Measurements from ENCODE around the gene CAMK2D.
A peak's percentile ranks its signal among the peaks of the same experiment; 100 is the strongest.
"Not testable (repeated sequence)": the region's sequence is repeated elsewhere in the genome, so short reads cannot be mapped to it uniquely, and the experiment has no call there.

Gene CAMK2D

GRCh38 chr4:113689394-113689793 lies 72.1 kb downstream of the CAMK2D start:
- Mint-ChIP-seq H3K4me1 (peaks cover 36% of the 10 kb centered on the region), H3K36me3 (peaks cover 16% of the 10 kb centered on the region), H3K4me3 (peak overlapping the region; percentile 1), H3K27me3 (no peaks in the 10 kb centered on the region), H3K9me3 (no peaks in the 10 kb centered on the region), H3K27ac (peak overlapping the region; percentile 1)
- no peak for ATAC-seq

- no peaks in the 10 kb centered on the region for H3K9me3 Mint-ChIP-seq
- ATAC-seq, result no peak
- H3K27ac Mint-ChIP-seq, result peak overlapping the region; percentile 41
- no peaks in the 10 kb centered on the region for H3K27me3 Mint-ChIP-seq
- H3K4me3 Mint-ChIP-seq, result no peak overlapping the region
- H3K36me3 Mint-ChIP-seq, result peaks cover 23% of the 10 kb centered on the region
- peaks cover 46% of the 10 kb centered on the region for H3K4me1 Mint-ChIP-seq
Measured at GRCh38 chr4:113687067-113687718, 74.3 kb downstream of the CAMK2D start.

- Mint-ChIP-seq H3K36me3 (peaks cover 31% of the 10 kb centered on the region), H3K4me1 (peaks cover 40% of the 10 kb centered on the region)
- H3K27ac Mint-ChIP-seq, H3K9me3 Mint-ChIP-seq, H3K4me3 Mint-ChIP-seq, H3K27me3 Mint-ChIP-seq, ATAC-seq: not testable (repeated sequence)
Measured at GRCh38 chr4:113685157-113685556, 76.4 kb downstream of the CAMK2D start.

- Mint-ChIP-seq H3K9me3 (no peaks in the 10 kb centered on the region), H3K27ac (no peak overlapping the region), H3K36me3 (peaks cover 36% of the 10 kb centered on the region), H3K4me3 (no peak overlapping the region), H3K4me1 (peaks cover 38% of the 10 kb centered on the region), H3K27me3 (no peaks in the 10 kb centered on the region)
- no peak for ATAC-seq
Measured at GRCh38 chr4:113684534-113685091, 76.9 kb downstream of the CAMK2D start.

- peak; percentile 99 for ATAC-seq
- no peaks in the 10 kb centered on the region for H3K27me3 Mint-ChIP-seq
- peaks cover 36% of the 10 kb centered on the region for H3K4me1 Mint-ChIP-seq
- H3K36me3 Mint-ChIP-seq, result peaks cover 36% of the 10 kb centered on the region
- H3K27ac Mint-ChIP-seq, result peak overlapping the region; percentile 57
- H3K4me3 Mint-ChIP-seq, result peak overlapping the region; percentile 11
- no peaks in the 10 kb centered on the region for H3K9me3 Mint-ChIP-seq
Measured at GRCh38 chr4:113682730-113683537, 78.6 kb downstream of the CAMK2D start.

GRCh38 chr4:113678641-113679040 lies 82.9 kb downstream of the CAMK2D start:
- no peaks in the 10 kb centered on the region for H3K27me3 Mint-ChIP-seq
- H3K4me1 Mint-ChIP-seq, result peaks cover 49% of the 10 kb centered on the region
- no peak overlapping the region for H3K4me3 Mint-ChIP-seq
- no peaks in the 10 kb centered on the region for H3K9me3 Mint-ChIP-seq
- no peak for ATAC-seq
- H3K36me3 Mint-ChIP-seq, result peaks cover 47% of the 10 kb centered on the region
- H3K27ac Mint-ChIP-seq, result no peak overlapping the region

- Mint-ChIP-seq H3K27ac (peak overlapping the region; percentile 80), H3K27me3 (no peaks in the 10 kb centered on the region), H3K9me3 (no peaks in the 10 kb centered on the region), H3K36me3 (peaks cover 40% of the 10 kb centered on the region), H3K4me3 (peak overlapping the region; percentile 28), H3K4me1 (peaks cover 45% of the 10 kb centered on the region)
- ATAC-seq, result no peak
Measured at GRCh38 chr4:113677325-113677724, 84.2 kb downstream of the CAMK2D start.

GRCh38 chr4:113675731-113676697 lies 85.5 kb downstream of the CAMK2D start:
- Mint-ChIP-seq H3K27ac (peak overlapping the region; percentile 80), H3K27me3 (no peaks in the 10 kb centered on the region), H3K4me1 (peaks cover 45% of the 10 kb centered on the region), H3K36me3 (peaks cover 33% of the 10 kb centered on the region), H3K4me3 (no peak overlapping the region), H3K9me3 (no peaks in the 10 kb centered on the region)
- no peak for ATAC-seq

GRCh38 chr4:113674733-113675132 lies 86.8 kb downstream of the CAMK2D start:
- no peaks in the 10 kb centered on the region for H3K9me3 Mint-ChIP-seq
- H3K27ac Mint-ChIP-seq, result no peak overlapping the region
- peaks cover 45% of the 10 kb centered on the region for H3K4me1 Mint-ChIP-seq
- H3K36me3 Mint-ChIP-seq, result peaks cover 24% of the 10 kb centered on the region
- ATAC-seq, result no peak
- H3K27me3 Mint-ChIP-seq, result no peaks in the 10 kb centered on the region
- H3K4me3 Mint-ChIP-seq, result no peak overlapping the region

- no peaks in the 10 kb centered on the region for H3K9me3 Mint-ChIP-seq
- peaks cover 42% of the 10 kb centered on the region for H3K4me1 Mint-ChIP-seq
- no peak overlapping the region for H3K4me3 Mint-ChIP-seq
- no peak overlapping the region for H3K27ac Mint-ChIP-seq
- H3K36me3 Mint-ChIP-seq, result peaks cover 25% of the 10 kb centered on the region
- ATAC-seq, result no peak
- no peaks in the 10 kb centered on the region for H3K27me3 Mint-ChIP-seq
Measured at GRCh38 chr4:113674251-113674650, 87.3 kb downstream of the CAMK2D start.

- Mint-ChIP-seq H3K9me3 (no peaks in the 10 kb centered on the region), H3K27me3 (no peaks in the 10 kb centered on the region), H3K27ac (no peak overlapping the region), H3K36me3 (peaks cover 23% of the 10 kb centered on the region), H3K4me1 (peaks cover 41% of the 10 kb centered on the region), H3K4me3 (no peak overlapping the region)
- ATAC-seq, result peak; percentile 88
Measured at GRCh38 chr4:113673450-113673849, 88.1 kb downstream of the CAMK2D start.

GRCh38 chr4:113666386-113667114 lies 95.0 kb downstream of the CAMK2D start:
- H3K4me3 Mint-ChIP-seq, result no peak overlapping the region
- ATAC-seq, result no peak
- H3K27me3 Mint-ChIP-seq, result no peaks in the 10 kb centered on the region
- H3K36me3 Mint-ChIP-seq, result peaks cover 8% of the 10 kb centered on the region
- no peaks in the 10 kb centered on the region for H3K9me3 Mint-ChIP-seq
- no peaks in the 10 kb centered on the region for H3K4me1 Mint-ChIP-seq
- no peak overlapping the region for H3K27ac Mint-ChIP-seq

- ATAC-seq, result no peak
- Mint-ChIP-seq H3K27me3 (no peaks in the 10 kb centered on the region), H3K4me1 (no peaks in the 10 kb centered on the region), H3K27ac (no peak overlapping the region), H3K36me3 (peaks cover 8% of the 10 kb centered on the region), H3K9me3 (no peaks in the 10 kb centered on the region), H3K4me3 (no peak overlapping the region)
Measured at GRCh38 chr4:113665036-113665435, 96.5 kb downstream of the CAMK2D start.

GRCh38 chr4:113662581-113662980 lies 99.0 kb downstream of the CAMK2D start:
- peaks cover 12% of the 10 kb centered on the region for H3K4me1 Mint-ChIP-seq
- no peaks in the 10 kb centered on the region for H3K9me3 Mint-ChIP-seq
- no peak overlapping the region for H3K27ac Mint-ChIP-seq
- no peak overlapping the region for H3K4me3 Mint-ChIP-seq
- H3K27me3 Mint-ChIP-seq, result no peaks in the 10 kb centered on the region
- H3K36me3 Mint-ChIP-seq, result peaks cover 22% of the 10 kb centered on the region
- no peak for ATAC-seq

Measured in stimulated activated memory B cell treated with anti-CD40 and anti-IgM and Interleukin-4, amounts not matched to agents 10 μg/mL and 1 μg/mL and 100 μg/mL, for 72 hours (primary cell).